NT2/D1 (cell line): ENCODE measurements around the gene PNPLA7.
A peak's percentile ranks its signal among the peaks of the same experiment; 100 is the strongest.

Source experiments
- DNase-seq: peaks from one replicate; pipeline ENCODE4 v3.0.0-alpha.2; 2011; ENCODE audit warnings: low read depth, low spot score
- H3K27me3 ChIP-seq: 2 replicates; pipeline ENCODE4 v1.6.0; 2011; ENCODE audit warnings: mild to moderate bottlenecking; ENCODE audit not compliant: insufficient read length, insufficient read depth
- H3K36me3 ChIP-seq: 2 replicates; pipeline ENCODE4 v1.6.1; 2011; ENCODE audit warnings: mild to moderate bottlenecking, low read length, mixed read lengths; ENCODE audit not compliant: insufficient read depth, insufficient read length
- H3K4me1 ChIP-seq: 2 replicates; pipeline ENCODE4 v1.5.1; 2011; ENCODE audit not compliant: insufficient read depth, insufficient read length
- H3K4me3 ChIP-seq: 2 replicates; pipeline ENCODE4 v1.5.1; 2011; ENCODE audit warnings: low read depth; ENCODE audit not compliant: insufficient read length
- H3K9ac ChIP-seq: 2 replicates; pipeline ENCODE4 v1.6.0; 2011; ENCODE audit warnings: low read depth; ENCODE audit not compliant: insufficient read length
- H3K9me3 ChIP-seq: 2 replicates; pipeline ENCODE4 v1.5.1; 2011; ENCODE audit warnings: mild to moderate bottlenecking, low read length; ENCODE audit not compliant: insufficient read depth
- SUZ12 ChIP-seq: IDR thresholded peaks from 2 replicates; pipeline ENCODE4 v1.6.1; 2011; ENCODE audit not compliant: insufficient read length, insufficient read depth; ENCODE audit errors: extremely low read depth
- YY1 ChIP-seq: IDR thresholded peaks from 2 replicates; pipeline ENCODE4 v1.6.1; 2011; ENCODE audit not compliant: insufficient read length, insufficient read depth
- ZNF274 ChIP-seq: IDR thresholded peaks from 2 replicates; pipeline ENCODE4 v1.6.1; 2011; ENCODE audit warnings: mild to moderate bottlenecking, low read depth, low read length

Gene PNPLA7

DNA sequence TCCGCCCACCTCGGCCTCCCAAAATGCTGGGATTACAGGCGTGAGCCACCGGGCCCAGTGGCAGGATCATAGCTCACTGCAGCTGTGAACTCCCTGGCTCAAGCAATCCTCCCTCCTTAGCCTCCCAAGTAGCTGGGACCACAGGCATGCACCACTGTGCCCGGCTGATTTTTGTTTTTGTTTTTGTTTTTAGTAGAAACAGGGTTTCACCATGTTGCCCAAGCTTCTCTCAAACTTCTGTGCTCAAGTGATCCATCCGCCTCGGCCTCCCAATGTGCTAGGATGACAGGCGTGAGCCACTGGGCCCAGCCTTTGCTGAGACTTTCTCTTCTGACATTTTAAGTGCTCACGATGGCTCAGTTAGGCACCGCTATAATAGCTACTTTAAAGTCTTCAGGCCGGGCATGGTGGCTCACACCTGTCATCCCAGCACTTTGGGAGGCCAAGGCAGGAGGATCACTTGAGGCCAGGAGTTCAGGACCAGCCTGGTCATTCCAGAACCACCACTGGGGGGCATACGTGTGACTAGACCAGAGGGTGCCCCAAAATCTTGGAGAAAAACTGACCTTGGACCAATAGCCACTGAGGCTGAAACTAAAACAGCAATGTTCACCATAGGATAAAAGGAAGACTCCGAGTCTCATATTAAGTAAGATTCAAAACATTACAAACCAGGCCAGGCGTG, 106.0 kb downstream of the PNPLA7 start:
- no peak for DNase-seq
- TF ChIP-seq YY1 (no peak), ZNF274 (no peak), SUZ12 (no peak)
- Histone ChIP-seq H3K36me3 (peaks cover 28% of the 10 kb centered on the region), H3K9me3 (no peaks in the 10 kb centered on the region), H3K4me3 (no peak overlapping the region), H3K9ac (no peak overlapping the region), H3K27me3 (no peaks in the 10 kb centered on the region), H3K4me1 (peaks cover 9% of the 10 kb centered on the region)

GRCh38 chr9:137441935-137442321, 108.3 kb downstream of the PNPLA7 start:
- DNase-seq, result no peak
- Histone ChIP-seq H3K9ac (peak overlapping the region; percentile 3), H3K4me3 (peak overlapping the region; percentile 29), H3K4me1 (peaks cover 8% of the 10 kb centered on the region), H3K9me3 (no peaks in the 10 kb centered on the region), H3K36me3 (peaks cover 6% of the 10 kb centered on the region), H3K27me3 (no peaks in the 10 kb centered on the region)
- no peak for TF ChIP-seq ZNF274
- TF ChIP-seq SUZ12, result no peak
- TF ChIP-seq YY1, result no peak

- no peak for DNase-seq
- H3K9ac ChIP-seq, result peak within 1 kb of the TSS; percentile 3
- peak within 1 kb of the TSS; percentile 29 for H3K4me3 ChIP-seq
- H3K9me3 ChIP-seq, result no peaks in the 10 kb centered on the region
- H3K36me3 ChIP-seq, result peaks cover under 1% of the 10 kb centered on the region
- H3K27me3 ChIP-seq, result no peaks in the 10 kb centered on the region
- TF ChIP-seq YY1 (no peak), SUZ12 (no peak), ZNF274 (no peak)
- H3K4me1 ChIP-seq, result peaks cover 8% of the 10 kb centered on the region
Observed at GRCh38 chr9:137441289-137441934, 108.8 kb downstream of the PNPLA7 start, which contains the start of gene ENTPD8. TSS of gene ENTPD8 (minus strand) at chr9:137441357. CDS start at chr9:137438285, 3,072 bp downstream.

DNA sequence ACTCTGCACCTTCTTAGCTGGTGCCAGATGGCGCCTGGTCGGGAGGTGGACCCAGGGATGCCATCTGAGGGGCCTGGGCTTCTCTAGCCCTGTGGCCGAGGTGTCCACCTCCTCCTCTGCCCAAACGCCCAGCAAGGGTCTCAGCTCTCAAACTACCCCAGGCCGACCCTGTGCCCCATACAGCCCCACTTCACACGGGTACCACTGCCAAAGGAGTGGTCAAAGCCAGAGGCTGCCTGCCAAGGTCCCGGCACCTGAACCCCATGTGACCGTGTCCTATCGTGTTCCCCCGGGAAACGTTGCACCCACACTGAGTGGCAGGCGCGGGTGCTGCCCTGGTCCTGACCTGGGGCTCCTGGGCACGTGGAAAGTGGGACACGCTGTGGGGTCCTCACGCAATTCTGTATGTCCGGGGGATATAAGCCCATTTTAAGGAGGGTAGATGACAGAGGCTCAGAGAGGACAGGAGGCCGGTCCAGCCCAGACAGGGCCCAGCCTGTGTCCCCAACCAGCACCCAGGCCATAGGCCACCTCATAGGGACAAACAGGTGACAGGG, 111.0 kb downstream of the PNPLA7 start:
- peaks cover 2% of the 10 kb centered on the region for H3K4me1 ChIP-seq
- no peaks in the 10 kb centered on the region for H3K36me3 ChIP-seq
- no peak for TF ChIP-seq SUZ12
- no peak for TF ChIP-seq ZNF274
- no peaks in the 10 kb centered on the region for H3K27me3 ChIP-seq
- H3K9me3 ChIP-seq, result no peaks in the 10 kb centered on the region
- no peak overlapping the region for H3K9ac ChIP-seq
- no peak overlapping the region for H3K4me3 ChIP-seq
- DNase-seq, result no peak

DNA sequence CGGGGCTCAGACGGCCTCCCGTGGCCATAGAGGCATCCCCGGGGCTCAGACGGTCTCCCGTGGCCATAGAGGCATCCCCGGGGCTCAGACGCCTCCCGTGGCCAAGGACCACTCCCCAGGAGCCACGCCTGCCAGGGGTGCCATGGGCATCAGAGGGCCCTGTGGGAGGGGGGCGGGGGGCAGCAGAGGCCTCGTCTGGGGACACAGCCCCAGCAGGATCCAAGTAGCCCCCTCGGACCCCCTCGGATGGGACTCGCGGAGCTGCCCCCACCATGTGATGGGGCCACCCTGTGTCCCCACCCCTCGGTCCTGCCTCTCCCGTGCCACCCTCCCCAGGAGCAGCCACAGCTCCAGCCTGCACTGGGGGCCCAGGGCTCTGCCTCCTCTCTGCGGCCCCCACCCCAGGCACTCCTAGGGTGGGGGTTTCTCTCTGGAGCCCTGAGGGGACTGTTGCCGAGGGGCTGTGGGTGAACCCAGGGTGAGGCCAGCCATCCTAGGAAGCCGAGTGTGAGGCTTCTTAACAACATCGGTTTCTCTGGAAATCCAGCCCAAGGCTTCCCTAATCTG, 111.5 kb downstream of the PNPLA7 start:
- Histone ChIP-seq H3K9me3 (no peaks in the 10 kb centered on the region), H3K4me1 (peaks cover 2% of the 10 kb centered on the region), H3K4me3 (no peak overlapping the region), H3K9ac (no peak overlapping the region), H3K27me3 (no peaks in the 10 kb centered on the region), H3K36me3 (no peaks in the 10 kb centered on the region)
- no peak for DNase-seq
- TF ChIP-seq SUZ12 (no peak), ZNF274 (no peak), YY1 (no peak)

DNA sequence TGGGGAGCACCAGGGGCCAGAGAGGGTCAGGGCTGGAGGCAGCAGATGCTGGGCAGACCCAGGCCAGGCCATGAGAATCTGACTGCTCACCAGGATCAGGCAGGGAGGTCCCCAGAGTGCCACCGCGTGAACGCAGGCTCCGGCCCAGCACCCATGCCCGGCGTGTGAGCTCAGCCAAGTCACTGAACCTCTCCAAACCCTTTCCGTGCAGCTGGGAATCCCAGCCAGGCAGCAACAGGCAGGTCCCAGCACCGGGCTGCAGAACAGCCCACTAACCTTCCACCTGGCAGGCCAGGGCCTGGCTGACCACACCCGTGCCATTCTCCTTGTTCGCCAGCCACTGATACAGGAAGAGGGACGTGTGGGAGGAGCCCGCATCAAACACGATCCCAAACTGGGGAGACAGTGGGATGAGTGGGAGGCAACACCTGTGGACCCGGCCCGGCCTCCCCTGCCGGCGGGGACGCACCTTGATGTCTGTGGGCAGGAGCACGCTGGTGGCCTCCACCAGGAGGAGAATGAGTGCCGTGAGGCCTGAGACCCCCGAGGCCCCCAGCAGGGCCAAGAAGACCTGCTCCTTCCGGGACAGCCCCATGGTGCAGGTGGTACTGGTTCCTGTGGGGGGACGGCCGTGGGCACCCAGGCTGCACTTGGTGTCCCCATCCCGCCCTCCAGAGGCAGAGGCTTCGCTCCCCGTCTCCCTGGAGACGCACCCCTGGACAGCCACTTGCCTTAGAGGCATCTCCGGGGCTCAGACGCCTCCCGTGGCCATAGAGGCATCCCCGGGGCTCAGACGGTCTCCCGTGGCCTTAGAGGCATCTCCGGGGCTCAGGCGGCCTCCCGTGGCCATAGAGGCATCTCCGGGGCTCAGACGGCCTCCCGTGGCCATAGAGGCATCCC, 112.3 kb downstream of the PNPLA7 start:
- H3K36me3 ChIP-seq, result no peaks in the 10 kb centered on the region
- no peak overlapping the region for H3K4me3 ChIP-seq
- H3K9me3 ChIP-seq, result no peaks in the 10 kb centered on the region
- H3K27me3 ChIP-seq, result no peaks in the 10 kb centered on the region
- DNase-seq, result no peak
- TF ChIP-seq YY1 (no peak), SUZ12 (no peak), ZNF274 (no peak)
- no peak overlapping the region for H3K9ac ChIP-seq
- H3K4me1 ChIP-seq, result peaks cover 2% of the 10 kb centered on the region
